K562 (cell line): ENCODE data around the gene SERPINE1. TPM values are rescaled to one million over a fixed set of nuclear protein-coding genes. Genes with fewer than 3 reads are reported as not detected.

Source experiments
- FUS ChIP-seq: fragments of 200-400 bp; formaldehyde crosslinking; optimal IDR thresholded peaks from 2 replicates; pipeline ENCODE3; 2017; ENCODE audit warnings: low read depth, low read length
- KDM2B ChIP-seq: fragments of 250-450 bp; sonication (Bioruptor Pico); IDR thresholded peaks from 2 replicates; pipeline ENCODE4 v1.8.0; 2021; ENCODE audit warnings: mild to moderate bottlenecking, moderate library complexity
- KLF6 ChIP-seq: fragments of 250-450 bp; sonication (Bioruptor Pico); IDR thresholded peaks from 2 replicates; pipeline ENCODE4 v1.4.0; 2020; ENCODE audit warnings: mild to moderate bottlenecking, moderate library complexity, borderline replicate concordance
- NFE2L1 ChIP-seq: fragments of 450-650 bp; IDR thresholded peaks from 2 replicates; pipeline ENCODE4 v1.6.1; 2016; ENCODE audit warnings: missing genetic modification characterization, low read depth, mild to moderate bottlenecking, missing compliant biosample characterization, moderate library complexity, borderline replicate concordance
- TEAD2 ChIP-seq: fragments of 450-650 bp; IDR thresholded peaks from 2 replicates; pipeline ENCODE4 v1.6.1; 2016; ENCODE audit warnings: missing genetic modification characterization, control low read depth, missing compliant biosample characterization
- ZBTB9 ChIP-seq: fragments of 450-650 bp; formaldehyde crosslinking; IDR thresholded peaks from 2 replicates; pipeline ENCODE4 v1.4.0; 2020; ENCODE audit warnings: mild to moderate bottlenecking, moderate library complexity
- ZMIZ1 ChIP-seq, 2 experiments: fragments of 150-350 bp in 1 of 2; IDR thresholded peaks; 2 replicates each; pipeline ENCODE4 v1.6.1; 2012 to 2016; ENCODE audit warnings: low read depth in 2 of 2, low read length in 2 of 2, mild to moderate bottlenecking in 1 of 2, moderate library complexity in 1 of 2
- ZNF408 ChIP-seq: fragments of 250-450 bp; sonication (Bioruptor Pico); IDR thresholded peaks from 2 replicates; pipeline ENCODE4 v1.4.0; 2020; ENCODE audit warnings: low read depth, mild to moderate bottlenecking, moderate library complexity
- polyA plus RNA-seq, 8 experiments: library from polyadenylated mRNA; depleted of rRNA in 4 of 8; stranded (reverse) in 5 of 8; unstranded in 3 of 8; fragments of >200 nt; fragmentation: Nextera tagmentation in 2 of 8; fragmentation: Illumina TruSeq in 1 of 8; extraction: Ambion mirVana in 2 of 8; extraction: Trizol in 1 of 8; gene quantifications; 2 replicates each; pipeline versions ENCODE4 v1.2.1 to v1.2.3, GENCODE V29; 2011 to 2014; ENCODE audit warnings: inconsistent platforms in 1 of 8, missing spikeins in 1 of 8
- total RNA-seq, 7 experiments: library from RNA; depleted of rRNA in 6 of 7; stranded (reverse); fragments of >200 nt in 6 of 7; fragmentation: Illumina TruSeq in 2 of 7; extraction: Trizol in 2 of 7; gene quantifications; 2 replicates each; pipeline versions ENCODE4 v1.2.1 to v1.2.3, GENCODE V29; 2011 to 2021; ENCODE audit warnings: low replicate concordance in 1 of 7
- TF ChIP-seq, protein P1 (sequence below): IDR thresholded peaks from 2 replicates; pipeline ENCODE4 v1.6.1; 2011; ENCODE audit not compliant: insufficient read length; ENCODE audit errors: extremely low read depth
- TF ChIP-seq, protein P2 (sequence below): fragments of 250-450 bp; sonication (Bioruptor Pico); IDR thresholded peaks from 2 replicates; pipeline ENCODE4 v1.5.0; 2021; ENCODE audit warnings: mild to moderate bottlenecking, borderline replicate concordance
- TF ChIP-seq, protein P3 (sequence below): fragments of 250-450 bp; sonication (Bioruptor Pico); IDR thresholded peaks from 2 replicates; pipeline ENCODE4 v1.5.0; 2021; ENCODE audit warnings: mild to moderate bottlenecking, moderate library complexity

SERPINE1 gene
- total and polyA plus RNA-seq, 9 of the 15 experiments (the other 6 are each of a cell fraction or from before 2014, with no cell fraction given), result 0.22 to 4.8 (median 0.91) TPM

DNA sequence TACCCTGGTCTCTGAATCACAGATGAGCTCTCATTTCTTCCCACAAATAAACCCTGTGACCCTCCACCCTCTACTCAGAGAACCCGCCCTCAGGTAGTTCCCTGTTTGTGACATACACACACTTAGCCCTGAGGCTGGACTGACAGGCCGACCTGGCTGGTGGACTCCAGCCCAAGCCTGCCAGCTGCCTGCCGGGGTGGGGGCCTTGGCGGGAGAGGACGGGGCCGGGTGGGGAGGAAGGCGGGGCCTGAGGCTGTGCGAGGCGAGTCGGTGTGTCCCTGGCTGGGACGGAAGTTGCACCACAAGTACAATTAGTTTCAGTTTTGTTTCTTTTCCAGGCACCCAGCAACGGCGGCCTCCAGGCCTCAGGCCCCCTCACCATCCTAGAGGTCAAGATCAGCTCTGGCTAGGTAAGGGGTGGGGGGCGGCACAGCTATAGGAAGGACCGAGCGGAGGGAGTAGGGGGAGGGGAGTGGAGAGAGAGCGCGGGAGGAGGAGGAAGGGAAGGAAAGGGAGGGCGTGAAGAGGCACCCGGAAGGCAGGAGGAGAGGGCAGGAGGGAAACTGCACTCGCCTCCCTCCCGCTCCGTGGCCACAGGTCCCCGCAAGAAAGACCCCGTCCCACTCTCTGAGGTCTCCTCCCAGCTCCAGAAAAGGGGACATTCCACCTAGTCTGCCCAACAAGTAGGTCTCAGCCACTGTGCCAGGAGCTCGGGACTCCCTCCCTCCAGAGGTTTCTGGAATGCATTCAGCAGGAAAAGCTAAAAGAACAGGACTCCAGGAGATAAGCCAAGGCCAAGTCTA is 41.5 kb upstream of the SERPINE1 start, which contains the start of gene TRIM56 (continued):
- TF ChIP-seq ZBTB9 (CRISPR knock-in tag) (0 out of 2 replicates have a peak, but pooled peaks have one; percentile 73), ZMIZ1 (IDR thresholded peaks at IDR 0.05; ENCODE audit: low read depth in 2 of 2, low read length in 2 of 2) (no peak), ZNF408 (no peak), TEAD2 (tag) (no peak), NFE2L1 (tag) (no peak), KLF6 (no peak), KDM2B (no peak), FUS (no peak)
- TF ChIP-seq, protein P1, sequence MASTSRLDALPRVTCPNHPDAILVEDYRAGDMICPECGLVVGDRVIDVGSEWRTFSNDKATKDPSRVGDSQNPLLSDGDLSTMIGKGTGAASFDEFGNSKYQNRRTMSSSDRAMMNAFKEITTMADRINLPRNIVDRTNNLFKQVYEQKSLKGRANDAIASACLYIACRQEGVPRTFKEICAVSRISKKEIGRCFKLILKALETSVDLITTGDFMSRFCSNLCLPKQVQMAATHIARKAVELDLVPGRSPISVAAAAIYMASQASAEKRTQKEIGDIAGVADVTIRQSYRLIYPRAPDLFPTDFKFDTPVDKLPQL, result no peak
- TF ChIP-seq, protein P2, sequence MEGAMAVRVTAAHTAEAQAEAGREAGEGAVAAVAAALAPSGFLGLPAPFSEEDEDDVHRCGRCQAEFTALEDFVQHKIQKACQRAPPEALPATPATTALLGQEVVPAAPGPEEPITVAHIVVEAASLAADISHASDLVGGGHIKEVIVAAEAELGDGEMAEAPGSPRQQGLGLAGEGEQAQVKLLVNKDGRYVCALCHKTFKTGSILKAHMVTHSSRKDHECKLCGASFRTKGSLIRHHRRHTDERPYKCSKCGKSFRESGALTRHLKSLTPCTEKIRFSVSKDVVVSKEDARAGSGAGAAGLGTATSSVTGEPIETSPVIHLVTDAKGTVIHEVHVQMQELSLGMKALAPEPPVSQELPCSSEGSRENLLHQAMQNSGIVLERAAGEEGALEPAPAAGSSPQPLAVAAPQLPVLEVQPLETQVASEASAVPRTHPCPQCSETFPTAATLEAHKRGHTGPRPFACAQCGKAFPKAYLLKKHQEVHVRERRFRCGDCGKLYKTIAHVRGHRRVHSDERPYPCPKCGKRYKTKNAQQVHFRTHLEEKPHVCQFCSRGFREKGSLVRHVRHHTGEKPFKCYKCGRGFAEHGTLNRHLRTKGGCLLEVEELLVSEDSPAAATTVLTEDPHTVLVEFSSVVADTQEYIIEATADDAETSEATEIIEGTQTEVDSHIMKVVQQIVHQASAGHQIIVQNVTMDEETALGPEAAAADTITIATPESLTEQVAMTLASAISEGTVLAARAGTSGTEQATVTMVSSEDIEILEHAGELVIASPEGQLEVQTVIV (CRISPR knock-in tag), result no peak
- TF ChIP-seq, protein P3, sequence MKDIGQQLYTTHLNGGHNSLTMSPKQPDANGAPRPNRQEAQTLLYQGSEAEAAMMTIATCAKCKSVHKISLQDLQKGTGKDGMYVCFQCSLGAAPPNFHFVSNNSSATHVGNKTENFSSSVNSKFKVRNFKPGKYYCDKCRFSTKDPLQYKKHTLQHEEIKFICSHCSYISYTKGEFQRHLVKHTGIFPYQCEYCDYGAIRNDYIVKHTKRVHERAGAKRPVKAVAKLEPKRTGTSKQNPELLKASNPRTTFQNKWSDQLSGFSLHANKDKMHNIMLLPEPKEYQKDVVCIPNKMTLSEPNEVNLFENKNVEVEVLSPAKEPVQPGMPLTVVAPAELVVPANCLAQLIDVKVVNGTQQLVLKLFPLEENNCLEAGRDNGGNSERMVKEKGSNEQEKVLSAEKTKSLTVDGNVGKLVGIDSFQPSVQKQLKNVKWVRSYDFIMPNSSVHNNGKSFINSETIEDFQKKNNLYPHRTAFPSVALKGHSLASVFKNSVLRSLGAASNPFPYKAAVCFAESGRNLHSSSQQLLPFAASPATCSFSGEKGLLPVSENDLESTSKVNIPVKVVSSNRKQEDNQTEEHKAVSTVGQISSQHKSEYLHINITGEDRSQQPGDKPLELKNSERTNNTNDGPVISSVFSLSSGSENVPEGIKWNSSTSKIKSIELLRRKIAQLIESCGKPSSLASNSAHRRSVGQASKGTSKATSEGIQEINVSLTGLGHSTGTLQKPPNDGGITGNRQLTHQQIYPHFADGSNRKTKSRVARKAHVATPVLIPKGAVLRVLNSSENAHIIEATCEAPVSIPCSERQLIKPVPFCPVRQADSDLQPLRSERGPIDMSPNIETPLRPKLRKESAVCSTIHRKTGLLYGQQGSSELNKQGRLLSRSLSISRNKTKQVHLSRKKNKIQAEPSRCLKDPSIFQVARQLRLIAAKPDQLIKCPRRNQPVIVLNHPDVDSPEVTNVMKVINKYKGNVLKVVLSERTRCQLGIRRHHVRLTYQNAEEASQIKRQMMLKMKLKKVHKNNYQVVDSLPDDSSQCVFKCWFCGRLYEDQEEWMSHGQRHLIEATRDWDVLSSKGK (CRISPR knock-in tag), result no peak
